ENCODE measurements around the gene PDXK. TPM values are rescaled to one million over a fixed set of nuclear protein-coding genes. Genes with fewer than 3 reads are reported as not detected.
A peak's percentile ranks its signal among the peaks of the same experiment; 100 is the strongest.

The PDXK gene
- total and polyA plus RNA-seq, 9 of the 15 experiments (the other 6 are each of a cell fraction or from before 2014, with no cell fraction given): 5.6 to 162 (median 76.5) TPM

GRCh38 chr21:43767984-43768867 is 49.3 kb downstream of the PDXK start (continued):
- TF ChIP-seq SFPQ (IDR thresholded peaks at IDR 0.05; ENCODE audit: low read depth, low read length): no peak
- TF ChIP-seq HOMEZ (CRISPR knock-in tag; IDR thresholded peaks at IDR 0.05): no peak; the same call in 1 of the 2 replicates
- no peak for TF ChIP-seq CBX8 (IDR thresholded peaks at IDR 0.05; ENCODE audit: borderline replicate concordance, extremely low read depth, low read depth, low read length, poor library complexity, severe bottlenecking)
- peak; percentile 76 for TF ChIP-seq RBFOX2 (IDR thresholded peaks at IDR 0.05; ENCODE audit: low read depth, low read length)
- TF ChIP-seq ZFP30 (CRISPR knock-in tag; IDR thresholded peaks at IDR 0.05; ENCODE audit: borderline replicate concordance): no peak
- TF ChIP-seq ZNF133 (CRISPR knock-in tag; IDR thresholded peaks at IDR 0.05): no peak
- no peak for TF ChIP-seq KHSRP (IDR thresholded peaks at IDR 0.05)
- no peak for TF ChIP-seq ZNF282 (CRISPR knock-in tag; IDR thresholded peaks at IDR 0.05)
- TF ChIP-seq ELF1 (tag; IDR thresholded peaks at IDR 0.05): no peak
- TF ChIP-seq ZNF175 (CRISPR knock-in tag; IDR thresholded peaks at IDR 0.05; ENCODE audit: low read depth): no peak
- TF ChIP-seq PTRF (tag; IDR thresholded peaks at IDR 0.05): no peak
- no peak for TF ChIP-seq CEBPG (CRISPR knock-in tag; IDR thresholded peaks at IDR 0.05)
- TF ChIP-seq CEBPG (tag; conservative IDR thresholded peaks at IDR 0.05 in 1 of 2, IDR thresholded peaks at IDR 0.05 in 1 of 2): no peak
- TF ChIP-seq ERF (CRISPR knock-in tag; IDR thresholded peaks at IDR 0.05): peak; percentile 6; the same call in 1 of the 2 replicates
- no peak for TF ChIP-seq TGIF2 (CRISPR knock-in tag; IDR thresholded peaks at IDR 0.05)
- TF ChIP-seq STAT5A (IDR thresholded peaks at IDR 0.05; ENCODE audit: borderline replicate concordance, low read length): no peak; the same call in 1 of the 2 replicates
- TF ChIP-seq ELK1 (CRISPR knock-in tag; IDR thresholded peaks at IDR 0.05): no peak
- TF ChIP-seq IFI16 (CRISPR knock-in tag; IDR thresholded peaks at IDR 0.05): no peak; the same call in 1 of the 2 replicates
- no peak for TF ChIP-seq SIRT6 (IDR thresholded peaks at IDR 0.05; ENCODE audit: low read depth, low read length)
- TF ChIP-seq BRCA1 (IDR thresholded peaks at IDR 0.05): no peak
- TF ChIP-seq BRCA1 (CRISPR knock-in tag; IDR thresholded peaks at IDR 0.05): no peak
- 0 out of 2 replicates have a peak, but pooled peaks have one; percentile 17 for TF ChIP-seq FOXM1 (IDR thresholded peaks at IDR 0.05; ENCODE audit: low read depth)
- no peak for TF ChIP-seq FOXM1 (CRISPR knock-in tag; IDR thresholded peaks at IDR 0.05; ENCODE audit: low read depth)
- TF ChIP-seq SIX5 (IDR thresholded peaks at IDR 0.05; ENCODE audit: borderline replicate concordance in 1 of 2, insufficient read depth in 1 of 2, low read depth in 1 of 2, low read length in 2 of 2): no peak

All from K562 (cell line).